KMS-11 (cell line): ENCODE results near the gene HAT1.

Experiments
- H2AFZ ChIP-seq: fragments of 200-600 bp; sonication (generic); 2 replicates; pipeline ENCODE4 v1.6.1; 2016; ENCODE audit warnings: antibody characterized with exemption, mixed run types, low read depth
- H3K27ac ChIP-seq: fragments of 200-600 bp; sonication (generic); 2 replicates; pipeline ENCODE4 v1.6.1; 2016; ENCODE audit warnings: mild to moderate bottlenecking, mixed run types
- H3K27me3 ChIP-seq: fragments of 200-600 bp; sonication (generic); 2 replicates; pipeline ENCODE4 v1.6.1; 2017; ENCODE audit warnings: mild to moderate bottlenecking, low read depth, mixed run types, moderate library complexity; ENCODE audit not compliant: insufficient read depth
- H3K36me3 ChIP-seq: fragments of 200-600 bp; sonication (generic); 2 replicates; pipeline ENCODE4 v1.6.1; 2017; ENCODE audit warnings: mild to moderate bottlenecking, mixed run types; ENCODE audit not compliant: insufficient read depth
- H3K4me1 ChIP-seq: fragments of 200-600 bp; sonication (generic); 2 replicates; pipeline ENCODE4 v1.6.1; 2016; ENCODE audit warnings: mild to moderate bottlenecking, low read depth, mixed run types; ENCODE audit not compliant: poor library complexity, severe bottlenecking
- H3K4me2 ChIP-seq: fragments of 200-600 bp; sonication (generic); 2 replicates; pipeline ENCODE4 v1.7.0; 2016; ENCODE audit warnings: mild to moderate bottlenecking, mixed run types
- H3K4me3 ChIP-seq: fragments of 200-600 bp; sonication (generic); IDR thresholded peaks from 2 replicates; pipeline ENCODE4 v1.6.1; 2017; ENCODE audit warnings: low read depth, low read length, mixed read lengths; ENCODE audit not compliant: insufficient read depth
- H3K79me2 ChIP-seq: fragments of 200-600 bp; sonication (generic); 2 replicates; pipeline ENCODE4 v1.6.1; 2016; ENCODE audit warnings: low read depth, mixed run types; ENCODE audit not compliant: insufficient read depth
- H3K9ac ChIP-seq: fragments of 200-600 bp; sonication (generic); 2 replicates; pipeline ENCODE4 v1.6.1; 2016; ENCODE audit warnings: mild to moderate bottlenecking, mixed run types
- H4K20me1 ChIP-seq: fragments of 200-600 bp; sonication (generic); 2 replicates; pipeline ENCODE4 v1.6.1; 2016; ENCODE audit warnings: mild to moderate bottlenecking, mixed run types; ENCODE audit not compliant: insufficient read depth
- TF ChIP-seq, protein P1 (sequence below): fragments of 200-600 bp; sonication (generic); conservative IDR thresholded peaks from 2 replicates; pipeline ENCODE4 v1.6.1; 2017; ENCODE audit warnings: low read depth, mild to moderate bottlenecking, antibody characterized with exemption, low read length, moderate library complexity, mixed read lengths

Gene HAT1

DNA sequence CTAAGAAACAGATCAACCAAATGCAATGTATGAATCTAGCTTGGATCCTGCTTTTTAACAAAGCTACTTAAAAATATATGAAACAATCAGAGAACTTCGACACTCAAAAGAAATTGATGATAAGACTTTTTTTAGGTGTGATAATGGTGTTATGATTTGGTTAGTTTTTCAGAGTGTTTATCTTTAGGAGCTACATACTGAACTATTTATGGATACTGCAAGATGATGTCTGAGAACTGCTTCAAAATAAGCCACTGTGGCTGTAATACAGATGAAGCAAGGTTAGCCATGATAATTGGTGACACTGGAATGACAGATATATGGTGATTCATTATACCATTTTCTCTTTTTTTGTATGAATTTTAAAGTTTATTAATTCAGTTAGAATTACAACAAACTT, 42.4 kb upstream of the HAT1 start:
- no peaks in the 10 kb centered on the region for H3K27me3 ChIP-seq
- H3K4me3 ChIP-seq: no peak overlapping the region
- no peak overlapping the region for H3K4me2 ChIP-seq
- H3K36me3 ChIP-seq: no peaks in the 10 kb centered on the region
- no peak overlapping the region for H2AFZ ChIP-seq
- H4K20me1 ChIP-seq: no peaks in the 10 kb centered on the region
- H3K27ac ChIP-seq: no peak overlapping the region
- TF ChIP-seq, protein P1, sequence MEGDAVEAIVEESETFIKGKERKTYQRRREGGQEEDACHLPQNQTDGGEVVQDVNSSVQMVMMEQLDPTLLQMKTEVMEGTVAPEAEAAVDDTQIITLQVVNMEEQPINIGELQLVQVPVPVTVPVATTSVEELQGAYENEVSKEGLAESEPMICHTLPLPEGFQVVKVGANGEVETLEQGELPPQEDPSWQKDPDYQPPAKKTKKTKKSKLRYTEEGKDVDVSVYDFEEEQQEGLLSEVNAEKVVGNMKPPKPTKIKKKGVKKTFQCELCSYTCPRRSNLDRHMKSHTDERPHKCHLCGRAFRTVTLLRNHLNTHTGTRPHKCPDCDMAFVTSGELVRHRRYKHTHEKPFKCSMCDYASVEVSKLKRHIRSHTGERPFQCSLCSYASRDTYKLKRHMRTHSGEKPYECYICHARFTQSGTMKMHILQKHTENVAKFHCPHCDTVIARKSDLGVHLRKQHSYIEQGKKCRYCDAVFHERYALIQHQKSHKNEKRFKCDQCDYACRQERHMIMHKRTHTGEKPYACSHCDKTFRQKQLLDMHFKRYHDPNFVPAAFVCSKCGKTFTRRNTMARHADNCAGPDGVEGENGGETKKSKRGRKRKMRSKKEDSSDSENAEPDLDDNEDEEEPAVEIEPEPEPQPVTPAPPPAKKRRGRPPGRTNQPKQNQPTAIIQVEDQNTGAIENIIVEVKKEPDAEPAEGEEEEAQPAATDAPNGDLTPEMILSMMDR: no peak
- H3K4me1 ChIP-seq: peaks cover 52% of the 10 kb centered on the region
- H3K9ac ChIP-seq: no peak overlapping the region
- peaks cover 22% of the 10 kb centered on the region; the same call in 1 of the 2 replicates for H3K79me2 ChIP-seq

DNA sequence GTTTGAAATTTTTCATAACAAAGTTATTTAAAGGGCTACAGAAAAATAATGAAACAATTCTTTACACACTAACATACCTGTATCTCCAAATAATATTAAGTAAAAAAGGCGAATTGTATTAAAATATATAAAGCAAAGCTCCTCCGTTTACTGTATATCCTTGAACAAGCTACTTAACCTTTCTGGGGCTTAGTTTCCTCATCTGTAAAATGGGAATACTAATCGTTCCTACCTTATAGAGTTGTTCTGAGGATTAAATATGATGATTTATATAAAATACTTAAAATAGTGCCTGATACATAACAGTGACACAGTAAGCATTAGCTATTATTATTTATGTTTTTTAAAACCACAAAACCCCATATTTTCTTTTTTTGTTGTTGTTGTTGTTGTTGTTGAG, 41.5 kb upstream of the HAT1 start:
- Histone ChIP-seq H3K4me2 (no peak overlapping the region), H3K4me3 (no peak overlapping the region), H4K20me1 (no peaks in the 10 kb centered on the region), H3K79me2 (peaks cover 22% of the 10 kb centered on the region; the same call in 1 of the 2 replicates), H3K9ac (no peak overlapping the region), H3K27me3 (no peaks in the 10 kb centered on the region), H3K36me3 (no peaks in the 10 kb centered on the region), H3K4me1 (peaks cover 52% of the 10 kb centered on the region), H2AFZ (no peak overlapping the region), H3K27ac (no peak overlapping the region)
- TF ChIP-seq, protein P1: no peak

DNA sequence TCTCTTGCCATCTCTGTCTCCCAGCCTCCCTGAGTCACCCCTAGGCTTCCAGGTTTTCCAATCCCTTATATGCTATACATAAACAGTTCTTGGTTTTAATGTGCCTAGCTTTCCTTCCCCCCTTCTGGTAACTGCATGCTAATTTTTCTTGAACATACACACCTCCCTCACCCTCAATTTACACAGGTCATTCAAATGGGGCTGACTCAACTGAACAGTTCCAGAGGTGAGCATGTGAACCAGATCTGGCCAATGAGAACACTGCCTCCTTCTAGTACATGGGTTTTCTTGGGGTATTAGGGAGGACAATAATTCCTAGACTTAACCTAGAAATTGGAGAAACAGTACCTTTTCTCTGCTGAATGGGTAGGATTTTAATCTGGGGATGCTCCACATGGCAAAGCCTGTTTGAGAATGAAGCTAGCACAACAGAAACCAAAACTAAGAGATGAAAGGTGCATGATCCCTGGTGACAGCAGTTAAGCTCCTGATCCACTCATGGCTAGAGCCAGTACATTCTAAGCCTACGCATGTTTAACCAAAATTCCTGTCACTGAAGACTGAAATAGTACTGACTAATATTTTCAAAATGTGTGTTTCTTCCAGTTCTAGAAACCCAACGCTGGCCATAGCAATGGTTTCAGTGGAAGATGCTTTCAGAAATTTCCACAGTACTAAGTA, 40.0 kb upstream of the HAT1 start:
- Histone ChIP-seq H3K4me3 (peak overlapping the region; percentile 42), H3K9ac (no peak overlapping the region), H3K4me2 (peak overlapping the region; percentile 58), H2AFZ (no peak overlapping the region; the same call in 1 of the 2 replicates), H3K79me2 (peaks cover 9% of the 10 kb centered on the region; the same call in 1 of the 2 replicates), H3K4me1 (peaks cover 52% of the 10 kb centered on the region), H4K20me1 (no peaks in the 10 kb centered on the region), H3K27ac (peak overlapping the region; percentile 25; the same call in 1 of the 2 replicates), H3K36me3 (no peaks in the 10 kb centered on the region), H3K27me3 (no peaks in the 10 kb centered on the region)
- TF ChIP-seq, protein P1: no peak

DNA sequence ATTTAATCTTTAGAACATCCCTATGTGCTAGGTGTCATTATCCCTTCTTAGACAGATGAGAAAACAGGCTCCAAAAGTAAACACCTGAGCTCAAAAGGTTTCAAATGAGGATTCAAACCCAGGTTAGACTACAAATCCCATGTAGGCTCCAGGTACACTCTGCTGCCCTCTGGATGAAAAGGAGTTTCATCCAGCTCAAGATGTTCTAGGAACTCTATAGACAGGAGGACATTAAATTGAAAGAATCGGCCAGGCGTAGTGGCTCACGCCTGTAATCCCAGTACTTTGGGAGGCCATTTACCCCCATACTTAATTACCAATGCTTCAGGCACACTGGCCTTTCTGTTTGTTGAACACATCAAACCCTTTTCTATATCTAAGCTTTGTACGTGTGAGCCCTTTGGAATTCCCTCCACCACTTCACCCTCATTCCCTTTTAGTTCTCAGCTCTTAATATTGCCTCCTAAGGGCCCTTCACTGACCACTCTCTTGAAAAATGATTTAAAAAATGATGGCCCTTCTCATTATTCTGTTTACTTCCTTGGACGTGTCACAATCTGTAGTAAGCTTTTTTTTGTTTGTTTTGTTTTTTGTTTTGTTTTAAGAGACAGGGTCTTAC, 38.9 kb upstream of the HAT1 start:
- Histone ChIP-seq H3K4me1 (peaks cover 50% of the 10 kb centered on the region), H3K4me2 (peak overlapping the region; percentile 58), H3K36me3 (no peaks in the 10 kb centered on the region), H3K27me3 (no peaks in the 10 kb centered on the region), H3K27ac (peak overlapping the region; percentile 25; the same call in 1 of the 2 replicates), H3K4me3 (peak overlapping the region; percentile 1), H3K9ac (no peak overlapping the region), H4K20me1 (no peaks in the 10 kb centered on the region), H3K79me2 (peaks cover 8% of the 10 kb centered on the region; the same call in 1 of the 2 replicates), H2AFZ (no peak overlapping the region)
- TF ChIP-seq, protein P1: no peak
